ENCODE results near the gene HNRNPC.

HNRNPC gene

GRCh38 chr14:21208554-21208953, 60.7 kb downstream of the HNRNPC start:
- DNase-seq, result no peak

- no peak for DNase-seq
Observed at GRCh38 chr14:21206753-21207684, 62.2 kb downstream of the HNRNPC start.

GRCh38 chr14:21205678-21206581, 63.3 kb downstream of the HNRNPC start:
- DNase-seq, result no peak

- no peak for DNase-seq
Observed at GRCh38 chr14:21205026-21205677, 64.1 kb downstream of the HNRNPC start.

- no peak for DNase-seq
Observed at GRCh38 chr14:21204167-21205025, 64.8 kb downstream of the HNRNPC start.

- no peak for DNase-seq
Observed at GRCh38 chr14:21203470-21204166, 65.6 kb downstream of the HNRNPC start.

GRCh38 chr14:21202463-21203358, 66.5 kb downstream of the HNRNPC start:
- no peak for DNase-seq

GRCh38 chr14:21201732-21202462, 67.3 kb downstream of the HNRNPC start:
- DNase-seq, result no peak

GRCh38 chr14:21200752-21201461, 68.3 kb downstream of the HNRNPC start:
- DNase-seq, result no peak

GRCh38 chr14:21199611-21200560, 69.4 kb downstream of the HNRNPC start:
- DNase-seq, result no peak

GRCh38 chr14:21197418-21198205, 71.6 kb downstream of the HNRNPC start:
- DNase-seq, result no peak

- DNase-seq, result no peak
Observed at GRCh38 chr14:21194597-21194996, 74.6 kb downstream of the HNRNPC start.

- DNase-seq, result no peak
Observed at GRCh38 chr14:21192875-21193535, 76.2 kb downstream of the HNRNPC start.

GRCh38 chr14:21192447-21192822, 76.8 kb downstream of the HNRNPC start:
- DNase-seq, result no peak

GRCh38 chr14:21191809-21192446, 77.3 kb downstream of the HNRNPC start:
- peak; percentile 67 for DNase-seq

GRCh38 chr14:21191261-21191808, 77.9 kb downstream of the HNRNPC start:
- no peak for DNase-seq
